NCI-H1694 treated with DMSO at 0.1 percent for 48 hours (cell line): ENCODE measurements around the gene PGRMC2.
A peak's percentile ranks its signal among the peaks of the same experiment; 100 is the strongest.

Experiments used
- DNase-seq: peaks from one replicate; lab custom pipeline; 2025; lab: John Stamatoyannopoulos, UW

PGRMC2 gene

DNA sequence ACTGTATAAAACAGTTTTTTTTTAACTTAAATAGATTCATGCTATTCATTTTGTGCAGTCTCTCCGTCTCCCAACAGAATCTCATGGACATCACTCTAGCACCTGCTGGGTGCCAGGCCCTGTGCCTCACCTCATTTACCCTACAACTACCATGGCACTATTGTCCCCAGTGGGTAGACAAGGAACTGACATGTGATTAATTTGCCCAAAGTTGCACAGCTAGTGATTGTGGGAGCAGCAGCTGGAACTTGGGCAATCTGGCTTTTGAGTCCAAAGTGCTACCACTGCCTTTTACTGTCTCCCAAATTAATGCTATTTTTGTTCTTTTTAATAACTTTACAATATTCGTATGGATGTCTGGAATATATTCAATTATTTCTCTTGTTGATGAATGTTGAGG is 11.2 kb upstream of the PGRMC2 start:
- no peak for DNase-seq

GRCh38 chr4:128298146-128298758 is 10.6 kb upstream of the PGRMC2 start:
- no peak for DNase-seq

- no peak for DNase-seq
Observed at GRCh38 chr4:128295255-128295654, 7.6 kb upstream of the PGRMC2 start.

DNA sequence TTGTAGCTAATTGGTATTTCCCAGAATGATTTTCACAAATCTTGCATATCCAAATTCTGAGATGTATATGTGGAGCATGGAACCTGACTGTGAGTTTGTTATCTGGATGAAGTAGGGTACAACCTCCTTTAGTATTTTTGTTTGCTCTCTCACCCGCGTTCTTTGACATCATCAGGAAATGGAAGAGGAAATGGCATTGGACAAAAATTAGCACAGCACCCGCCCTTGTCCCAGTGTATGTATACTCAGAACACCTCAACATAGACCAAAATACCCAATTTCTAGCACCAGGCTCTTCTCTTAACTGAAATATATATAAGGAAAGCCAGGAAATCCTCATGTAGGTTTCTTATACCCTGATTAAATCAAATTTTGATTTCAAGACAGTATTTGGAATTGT is 6.9 kb upstream of the PGRMC2 start:
- DNase-seq, result no peak

- no peak for DNase-seq
Observed at GRCh38 chr4:128292349-128292748, 4.7 kb upstream of the PGRMC2 start.

DNA sequence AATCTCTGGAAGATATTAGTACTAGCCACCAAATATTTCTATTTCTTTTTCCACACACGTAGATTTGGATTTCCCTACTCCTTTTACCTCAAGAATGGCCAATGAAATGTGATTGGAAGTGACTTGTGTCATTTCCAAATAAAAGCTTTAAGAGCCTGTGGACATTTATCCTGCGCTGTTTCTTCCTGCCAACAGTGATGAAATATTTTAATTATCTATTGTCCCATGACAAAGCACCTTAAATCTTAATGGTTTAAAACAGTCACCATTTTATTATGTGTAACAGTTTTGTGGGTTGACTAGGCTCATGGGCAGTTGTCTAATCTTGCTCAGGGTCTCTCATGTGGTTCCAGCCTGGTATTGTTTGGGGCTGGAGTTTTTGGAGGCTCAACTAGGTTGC is 3.5 kb upstream of the PGRMC2 start:
- no peak for DNase-seq

DNA sequence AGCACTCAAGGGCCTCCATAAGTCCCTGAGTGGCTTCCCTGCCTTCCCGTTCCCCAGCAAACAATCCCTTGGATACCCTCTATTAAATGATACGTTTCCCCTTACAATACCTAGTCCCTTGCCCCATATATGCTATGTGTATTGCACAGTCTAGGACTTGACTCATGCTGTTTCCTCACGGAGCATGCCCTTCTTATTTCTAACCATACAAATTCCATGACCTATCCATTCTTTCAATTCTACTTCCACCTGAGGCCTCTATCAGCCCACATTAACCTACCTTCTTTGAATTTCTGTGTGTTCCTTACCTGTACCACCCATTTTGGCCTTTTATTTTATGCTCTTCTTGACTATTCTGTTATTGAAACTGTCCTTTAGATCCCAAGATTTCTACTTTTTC is 2.9 kb upstream of the PGRMC2 start:
- DNase-seq, result no peak

GRCh38 chr4:128289523-128290158 is 2.0 kb upstream of the PGRMC2 start:
- no peak for DNase-seq

DNA sequence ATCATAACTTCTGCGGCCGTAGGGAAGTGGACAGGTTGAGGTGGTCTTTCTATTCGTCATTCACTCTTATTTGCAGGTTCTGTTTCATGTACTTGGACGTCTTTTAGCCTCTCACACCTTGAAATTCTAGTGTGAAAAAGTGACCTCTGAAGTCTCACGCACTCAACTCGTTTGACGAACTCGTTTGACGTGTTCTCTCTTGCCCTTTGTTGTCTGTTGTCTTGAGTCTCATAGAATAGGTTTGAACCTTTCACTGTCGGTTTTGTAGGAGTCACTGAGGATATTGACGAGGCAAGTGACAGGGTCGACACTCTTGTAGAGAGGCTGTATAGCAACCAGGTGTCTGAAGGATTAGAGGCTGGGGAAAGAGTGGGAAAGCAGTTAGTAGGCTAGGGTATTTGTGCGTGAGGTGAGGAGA is 1.1 kb upstream of the PGRMC2 start:
- DNase-seq, result peak; percentile 23

- DNase-seq, result peak; percentile 95
Observed at GRCh38 chr4:128287871-128288688, 467 bp upstream of the PGRMC2 start.

GRCh38 chr4:128286474-128287058 is 1.0 kb downstream of the PGRMC2 start:
- DNase-seq, result no peak

- no peak for DNase-seq
Observed at GRCh38 chr4:128285085-128285997, 2.3 kb downstream of the PGRMC2 start.

- no peak for DNase-seq
Observed at GRCh38 chr4:128284317-128284716, 3.3 kb downstream of the PGRMC2 start.

GRCh38 chr4:128283071-128283470 is 4.5 kb downstream of the PGRMC2 start:
- no peak for DNase-seq

DNA sequence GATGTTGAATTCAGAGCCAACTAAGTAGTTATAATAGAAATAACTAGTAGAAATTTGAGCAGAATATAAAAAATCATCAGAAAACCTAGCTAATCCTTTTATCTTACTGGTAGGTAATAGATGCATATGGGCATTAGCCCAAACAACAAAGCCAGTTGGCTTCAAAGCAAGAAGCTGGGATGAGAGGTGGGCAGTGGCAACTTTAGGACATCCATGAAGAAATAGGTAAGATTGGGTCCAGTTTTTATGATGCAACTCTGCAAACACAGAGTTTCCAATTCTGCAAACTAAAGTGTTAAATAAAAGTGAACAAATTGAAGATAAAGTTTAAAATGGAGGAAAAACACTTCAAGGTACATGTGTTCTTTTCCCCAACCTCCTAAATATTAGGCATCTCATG is 5.1 kb downstream of the PGRMC2 start:
- no peak for DNase-seq

DNA sequence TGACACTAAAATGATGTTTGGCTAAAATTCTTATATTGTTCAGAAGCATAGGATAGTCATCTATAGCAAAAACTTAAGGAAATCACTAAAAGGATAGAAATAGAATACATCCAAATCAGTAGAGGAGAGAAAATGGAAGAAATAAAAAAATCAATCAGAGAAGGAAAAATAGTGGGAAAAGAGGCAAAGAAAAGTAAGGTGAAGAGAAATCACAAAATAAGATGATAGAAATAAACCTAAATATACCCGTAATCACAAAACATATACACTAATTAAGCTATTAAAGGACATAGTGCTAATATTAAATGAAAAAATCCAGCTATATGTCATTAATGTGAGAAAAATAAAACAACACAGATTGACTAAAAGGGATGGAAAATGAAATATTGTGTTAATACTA is 6.3 kb downstream of the PGRMC2 start:
- no peak for DNase-seq

DNA sequence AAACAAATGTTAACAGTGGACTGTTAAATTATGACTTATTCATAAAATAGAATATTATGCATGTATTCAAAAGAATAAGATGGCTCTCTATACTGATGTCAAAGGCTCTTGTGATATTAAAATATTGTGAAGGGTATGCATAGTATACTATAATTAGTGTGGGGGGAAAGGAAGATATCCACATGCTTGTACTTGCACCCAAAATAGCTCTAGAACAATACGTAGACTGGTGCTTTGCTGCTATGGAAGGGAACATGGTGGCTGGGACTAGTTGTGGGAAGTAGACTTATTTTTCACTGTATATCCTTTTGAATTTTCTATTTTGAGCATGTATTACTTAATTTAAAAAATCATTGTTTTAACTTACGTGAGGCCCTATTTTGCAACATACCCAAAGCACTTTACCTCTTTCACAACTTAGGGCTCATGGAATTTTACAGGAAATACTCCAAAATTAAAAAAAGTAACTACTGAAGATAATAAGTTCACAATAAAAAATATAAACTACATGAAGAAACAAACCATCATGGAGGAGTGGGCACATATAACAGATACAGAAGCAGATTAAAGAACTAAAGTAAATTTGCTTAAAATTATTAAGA is 7.9 kb downstream of the PGRMC2 start:
- DNase-seq, result no peak

DNA sequence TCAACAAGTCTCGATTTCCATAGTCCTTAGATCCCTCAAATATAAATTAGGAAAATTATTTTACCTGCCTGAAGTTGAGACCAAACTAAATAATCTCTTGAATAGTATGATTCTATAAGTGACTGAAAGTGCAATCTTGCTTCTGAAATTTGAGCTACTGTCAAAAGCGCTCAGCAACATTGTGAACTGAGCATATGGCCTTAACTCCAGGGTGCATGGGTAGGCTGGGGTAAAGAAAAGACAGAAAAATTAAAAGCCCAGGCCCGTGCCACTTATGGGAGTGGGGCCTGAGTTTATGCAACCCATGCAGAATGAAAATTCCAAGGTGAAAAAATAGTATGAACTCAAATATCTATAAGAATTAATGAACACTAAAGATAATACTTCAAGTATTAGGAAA is 9.8 kb downstream of the PGRMC2 start:
- no peak for DNase-seq

DNA sequence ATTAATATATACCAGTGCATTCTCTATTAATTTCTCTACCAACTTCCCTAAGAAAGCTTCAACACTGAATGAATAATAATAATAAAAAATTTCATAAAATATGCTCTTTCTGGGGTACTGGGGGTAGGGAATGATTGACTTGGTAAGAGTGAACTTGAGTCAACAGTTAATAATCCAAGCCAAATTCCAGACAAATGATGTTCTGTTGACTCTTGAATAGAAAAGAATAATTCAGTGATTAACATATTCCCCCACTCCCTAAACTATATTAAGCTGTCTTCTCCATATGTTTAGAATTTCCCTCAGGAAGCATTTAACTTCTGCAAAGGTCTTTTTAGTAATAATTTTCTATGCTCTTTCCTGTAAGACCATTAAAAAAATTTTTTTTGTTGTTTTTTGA is 12.3 kb downstream of the PGRMC2 start:
- DNase-seq, result no peak

- DNase-seq, result no peak
Observed at GRCh38 chr4:128271551-128271950, 16.1 kb downstream of the PGRMC2 start.

GRCh38 chr4:128268970-128269369 is 18.6 kb downstream of the PGRMC2 start:
- DNase-seq, result no peak
